Measurements from ENCODE around the gene CRYBG3.

CRYBG3 gene

GRCh38 chr3:97863775-97864174, 42.0 kb downstream of the CRYBG3 start:
- Mint-ChIP-seq H3K4me3 (no peak overlapping the region), H3K27ac (no peak overlapping the region), H3K9me3 (no peaks in the 10 kb centered on the region), H3K27me3 (no peaks in the 10 kb centered on the region), H3K4me1 (ENCODE audit: low read depth) (peaks cover 8% of the 10 kb centered on the region), H3K36me3 (ENCODE audit: low read depth) (peaks cover 4% of the 10 kb centered on the region)
- DNase-seq, result no peak

DNA sequence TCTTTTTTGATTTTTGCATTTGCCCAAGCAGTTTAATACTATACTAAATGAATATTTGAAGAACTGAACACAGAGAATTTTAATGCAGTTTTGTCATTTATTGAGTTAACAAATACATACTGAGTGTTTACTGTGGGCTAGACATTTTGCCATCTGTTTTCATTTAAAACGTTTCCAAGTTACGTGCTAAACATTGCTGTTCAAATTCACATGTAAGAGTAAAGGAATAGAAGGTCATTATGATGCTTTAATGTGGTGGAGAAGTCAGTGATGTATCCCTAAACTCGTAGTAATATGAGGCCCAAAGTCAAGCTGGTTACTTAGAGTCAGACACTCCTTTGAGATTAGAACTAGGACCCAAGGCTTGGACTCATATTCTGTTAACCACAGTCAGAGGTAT, 49.4 kb downstream of the CRYBG3 start:
- Mint-ChIP-seq H3K4me3 (no peak overlapping the region), H3K4me1 (ENCODE audit: low read depth) (peaks cover 35% of the 10 kb centered on the region), H3K27ac (peak overlapping the region; percentile 42), H3K9me3 (no peaks in the 10 kb centered on the region), H3K36me3 (ENCODE audit: low read depth) (peaks cover 3% of the 10 kb centered on the region), H3K27me3 (no peaks in the 10 kb centered on the region)
- DNase-seq, result no peak

DNA sequence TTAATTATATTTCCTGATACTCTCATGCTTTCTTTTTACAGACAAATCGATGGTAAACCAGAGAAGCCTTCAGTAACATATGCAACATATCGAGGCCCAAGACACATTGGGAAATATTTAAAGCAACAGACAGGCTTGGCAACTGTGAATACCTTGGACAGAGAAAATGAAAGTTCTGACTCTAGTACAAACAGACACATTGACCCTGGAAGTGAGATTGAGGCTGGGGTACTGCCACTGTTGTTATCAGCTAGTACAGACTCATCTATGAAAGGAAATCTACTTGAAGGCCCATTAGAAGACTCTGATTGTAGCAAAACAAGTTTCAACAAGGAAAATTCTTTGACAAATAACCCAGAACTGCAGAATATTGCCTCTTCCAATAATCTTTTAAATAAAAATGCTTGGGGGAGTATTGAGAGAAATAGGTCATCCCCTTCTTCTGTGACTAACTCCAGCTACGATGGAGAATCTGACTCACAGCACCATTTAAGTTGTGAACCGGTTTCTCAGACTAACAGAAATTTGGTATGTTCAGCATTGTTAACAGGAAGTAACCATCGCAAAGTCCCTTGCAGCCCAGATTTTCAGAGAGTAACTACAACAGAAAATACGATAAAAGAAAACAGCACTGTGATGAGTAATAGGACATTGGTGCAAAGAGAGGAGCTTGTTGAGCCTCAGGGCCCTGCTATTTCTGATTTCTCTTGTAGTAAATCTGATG, 50.2 kb downstream of the CRYBG3 start:
- H3K4me1 Mint-ChIP-seq (ENCODE audit: low read depth), result peaks cover 32% of the 10 kb centered on the region
- peaks cover 3% of the 10 kb centered on the region for H3K36me3 Mint-ChIP-seq (ENCODE audit: low read depth)
- DNase-seq, result no peak
- peak overlapping the region; percentile 35 for H3K4me3 Mint-ChIP-seq
- peak overlapping the region; percentile 91 for H3K27ac Mint-ChIP-seq
- no peaks in the 10 kb centered on the region for H3K27me3 Mint-ChIP-seq
- no peaks in the 10 kb centered on the region for H3K9me3 Mint-ChIP-seq

- H3K27ac Mint-ChIP-seq, result peak overlapping the region; percentile 91
- no peaks in the 10 kb centered on the region for H3K9me3 Mint-ChIP-seq
- DNase-seq, result no peak
- H3K4me1 Mint-ChIP-seq (ENCODE audit: low read depth), result peaks cover 28% of the 10 kb centered on the region
- H3K36me3 Mint-ChIP-seq (ENCODE audit: low read depth), result peaks cover 3% of the 10 kb centered on the region
- no peaks in the 10 kb centered on the region for H3K27me3 Mint-ChIP-seq
- peak overlapping the region; percentile 35 for H3K4me3 Mint-ChIP-seq
Measured at GRCh38 chr3:97872525-97873042, 50.8 kb downstream of the CRYBG3 start.

DNA sequence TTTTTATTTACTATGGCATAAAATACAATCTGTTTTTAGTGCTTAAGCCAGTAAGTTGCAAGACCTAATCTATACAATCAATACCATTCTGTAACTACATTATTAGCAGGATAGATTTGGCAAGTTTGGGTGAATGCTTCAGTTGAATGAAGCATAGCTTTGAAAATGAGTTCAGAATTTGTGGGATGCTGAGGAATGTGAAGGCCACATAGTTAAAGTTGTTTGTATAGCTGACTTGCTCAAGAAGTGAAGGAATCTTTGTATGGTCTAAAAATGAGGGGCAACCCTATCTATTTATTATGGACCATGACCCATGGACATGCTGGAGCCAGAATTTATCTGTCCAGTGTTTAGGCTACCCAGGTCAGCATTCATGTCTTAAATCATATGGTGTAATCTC, 58.5 kb downstream of the CRYBG3 start:
- Mint-ChIP-seq H3K9me3 (no peaks in the 10 kb centered on the region), H3K4me1 (ENCODE audit: low read depth) (peaks cover 17% of the 10 kb centered on the region), H3K4me3 (no peak overlapping the region), H3K36me3 (ENCODE audit: low read depth) (no peaks in the 10 kb centered on the region), H3K27me3 (no peaks in the 10 kb centered on the region), H3K27ac (no peak overlapping the region)
- DNase-seq, result no peak

- DNase-seq, result no peak
- Mint-ChIP-seq H3K4me3 (no peak overlapping the region), H3K27me3 (no peaks in the 10 kb centered on the region), H3K4me1 (ENCODE audit: low read depth) (peaks cover 17% of the 10 kb centered on the region), H3K9me3 (no peaks in the 10 kb centered on the region), H3K27ac (peak overlapping the region; percentile 27), H3K36me3 (ENCODE audit: low read depth) (peaks cover 18% of the 10 kb centered on the region)
Measured at GRCh38 chr3:97882975-97883598, 61.3 kb downstream of the CRYBG3 start.

DNA sequence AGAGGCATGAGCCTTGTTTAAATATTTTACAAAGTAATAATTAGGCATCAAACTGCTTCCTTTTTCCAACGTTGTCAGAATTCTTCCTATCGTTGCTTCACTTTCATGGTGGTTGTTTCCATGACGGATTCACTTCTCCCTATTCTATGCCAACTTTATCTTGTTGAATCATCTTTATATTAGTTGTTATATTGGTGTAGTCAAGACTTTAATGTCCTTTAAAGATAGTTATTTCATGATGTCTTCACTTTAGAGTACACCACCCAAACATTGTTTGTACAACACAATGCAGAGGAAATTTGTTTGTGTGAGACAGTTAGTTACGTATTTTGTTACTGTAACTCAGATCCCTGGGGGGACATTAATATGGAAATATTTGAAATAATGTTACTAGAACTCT, 61.9 kb downstream of the CRYBG3 start:
- H3K4me3 Mint-ChIP-seq, result no peak overlapping the region
- no peak overlapping the region for H3K27ac Mint-ChIP-seq
- H3K27me3 Mint-ChIP-seq, result no peaks in the 10 kb centered on the region
- no peak for DNase-seq
- peaks cover 17% of the 10 kb centered on the region for H3K4me1 Mint-ChIP-seq (ENCODE audit: low read depth)
- H3K9me3 Mint-ChIP-seq, result no peaks in the 10 kb centered on the region
- H3K36me3 Mint-ChIP-seq (ENCODE audit: low read depth), result peaks cover 25% of the 10 kb centered on the region

DNA sequence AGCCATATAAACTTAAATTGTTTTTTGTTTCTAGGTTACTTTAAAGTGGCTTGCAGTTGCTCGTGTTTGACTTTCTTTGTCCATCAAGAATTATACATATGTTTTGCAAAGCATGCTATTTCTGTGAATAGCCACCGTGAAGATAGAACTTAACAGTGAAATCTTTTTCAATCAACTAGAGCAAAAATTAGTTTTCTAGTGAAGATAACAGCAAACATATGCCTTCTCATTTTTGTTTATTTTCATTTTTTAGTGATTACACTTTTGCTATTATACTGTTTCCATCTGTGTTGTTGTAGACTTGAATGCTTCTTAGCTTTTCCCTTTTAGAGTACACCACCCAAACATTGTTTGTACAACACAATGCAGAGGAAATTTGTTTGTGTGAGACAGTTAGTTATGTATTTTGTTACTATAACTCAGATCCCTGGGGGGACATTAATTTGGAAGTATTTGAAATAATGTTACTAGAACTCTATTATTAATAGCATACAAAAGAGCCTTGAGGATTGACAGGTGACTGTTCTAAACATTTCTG, 62.8 kb downstream of the CRYBG3 start:
- peaks cover 15% of the 10 kb centered on the region for H3K4me1 Mint-ChIP-seq (ENCODE audit: low read depth)
- H3K36me3 Mint-ChIP-seq (ENCODE audit: low read depth), result peaks cover 26% of the 10 kb centered on the region
- no peak overlapping the region for H3K27ac Mint-ChIP-seq
- no peak overlapping the region for H3K4me3 Mint-ChIP-seq
- H3K9me3 Mint-ChIP-seq, result no peaks in the 10 kb centered on the region
- no peak for DNase-seq
- no peaks in the 10 kb centered on the region for H3K27me3 Mint-ChIP-seq

GRCh38 chr3:97885931-97886824, 64.4 kb downstream of the CRYBG3 start:
- H3K4me1 Mint-ChIP-seq (ENCODE audit: low read depth), result peaks cover 15% of the 10 kb centered on the region
- no peak for DNase-seq
- H3K27me3 Mint-ChIP-seq, result no peaks in the 10 kb centered on the region
- no peaks in the 10 kb centered on the region for H3K9me3 Mint-ChIP-seq
- no peak overlapping the region for H3K27ac Mint-ChIP-seq
- peaks cover 26% of the 10 kb centered on the region for H3K36me3 Mint-ChIP-seq (ENCODE audit: low read depth)
- no peak overlapping the region for H3K4me3 Mint-ChIP-seq

- Mint-ChIP-seq H3K27ac (no peak overlapping the region), H3K27me3 (no peaks in the 10 kb centered on the region), H3K9me3 (no peaks in the 10 kb centered on the region), H3K4me1 (ENCODE audit: low read depth) (no peaks in the 10 kb centered on the region), H3K36me3 (ENCODE audit: low read depth) (peaks cover 34% of the 10 kb centered on the region), H3K4me3 (no peak overlapping the region)
- DNase-seq, result no peak
Measured at GRCh38 chr3:97889814-97890213, 68.0 kb downstream of the CRYBG3 start.

DNA sequence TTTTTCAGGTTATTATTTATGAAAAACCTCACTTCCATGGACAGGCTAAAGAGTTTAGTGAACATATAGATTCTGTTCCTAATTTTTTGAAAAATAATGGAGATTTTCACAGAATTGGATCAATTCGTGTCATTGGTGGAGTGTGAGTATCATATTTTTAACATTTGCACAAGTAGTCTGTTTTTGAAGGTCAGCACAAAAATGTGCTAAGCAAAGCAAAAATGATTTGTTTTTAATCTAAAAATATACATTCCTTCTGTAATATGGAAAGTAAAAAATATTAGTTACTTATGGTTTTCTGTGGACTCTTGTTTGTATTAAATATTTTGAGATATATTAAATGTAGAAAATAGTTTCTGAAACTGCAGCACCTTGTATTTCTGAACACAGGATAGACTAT, 71.0 kb downstream of the CRYBG3 start:
- DNase-seq, result no peak
- no peaks in the 10 kb centered on the region for H3K4me1 Mint-ChIP-seq (ENCODE audit: low read depth)
- peaks cover 18% of the 10 kb centered on the region for H3K36me3 Mint-ChIP-seq (ENCODE audit: low read depth)
- H3K9me3 Mint-ChIP-seq, result no peaks in the 10 kb centered on the region
- no peaks in the 10 kb centered on the region for H3K27me3 Mint-ChIP-seq
- H3K27ac Mint-ChIP-seq, result no peak overlapping the region
- H3K4me3 Mint-ChIP-seq, result no peak overlapping the region

DNA sequence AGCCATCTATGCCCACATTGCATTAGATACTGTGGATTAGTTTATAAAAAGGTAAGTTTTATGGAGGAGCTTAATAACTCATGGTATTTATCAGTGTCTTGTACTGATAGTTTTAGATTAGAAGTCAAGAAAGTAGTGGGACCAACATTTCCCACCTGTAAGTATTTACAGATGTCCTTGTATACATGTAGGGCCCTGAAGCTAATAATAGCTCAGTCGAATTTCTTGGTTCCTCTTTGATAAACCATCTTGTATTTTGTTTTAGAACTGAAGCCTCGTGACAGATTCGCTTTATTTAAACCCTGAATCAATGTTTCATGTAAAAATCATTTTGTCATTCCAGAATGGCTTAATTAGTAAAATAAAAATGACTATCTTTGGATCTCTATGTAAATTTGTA, 73.4 kb downstream of the CRYBG3 start:
- no peaks in the 10 kb centered on the region for H3K9me3 Mint-ChIP-seq
- H3K36me3 Mint-ChIP-seq (ENCODE audit: low read depth), result peaks cover 11% of the 10 kb centered on the region
- H3K27ac Mint-ChIP-seq, result no peak overlapping the region
- no peaks in the 10 kb centered on the region for H3K4me1 Mint-ChIP-seq (ENCODE audit: low read depth)
- no peak for DNase-seq
- H3K27me3 Mint-ChIP-seq, result no peaks in the 10 kb centered on the region
- no peak overlapping the region for H3K4me3 Mint-ChIP-seq

DNA sequence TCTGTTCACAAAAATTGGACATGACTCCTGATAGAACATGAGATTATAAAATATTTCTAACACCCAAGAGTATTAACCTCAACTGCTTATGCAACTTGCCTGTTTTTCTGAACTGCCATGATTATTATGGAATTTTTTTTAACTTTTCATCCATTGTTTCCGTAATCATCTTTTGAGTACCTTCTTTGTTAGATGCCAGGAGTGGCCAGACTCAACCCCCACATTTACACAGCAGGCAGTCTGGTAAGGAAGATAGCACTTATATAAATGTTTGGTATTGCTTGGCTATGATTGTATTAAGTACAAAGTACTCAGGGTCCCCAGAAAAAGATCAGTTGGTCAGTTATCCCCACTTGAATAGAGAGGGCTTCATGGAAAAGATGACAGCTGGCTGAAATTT, 74.3 kb downstream of the CRYBG3 start:
- Mint-ChIP-seq H3K4me3 (no peak overlapping the region), H3K4me1 (ENCODE audit: low read depth) (peaks cover 1% of the 10 kb centered on the region), H3K27ac (no peak overlapping the region), H3K27me3 (no peaks in the 10 kb centered on the region), H3K36me3 (ENCODE audit: low read depth) (peaks cover 18% of the 10 kb centered on the region), H3K9me3 (no peaks in the 10 kb centered on the region)
- DNase-seq, result no peak

DNA sequence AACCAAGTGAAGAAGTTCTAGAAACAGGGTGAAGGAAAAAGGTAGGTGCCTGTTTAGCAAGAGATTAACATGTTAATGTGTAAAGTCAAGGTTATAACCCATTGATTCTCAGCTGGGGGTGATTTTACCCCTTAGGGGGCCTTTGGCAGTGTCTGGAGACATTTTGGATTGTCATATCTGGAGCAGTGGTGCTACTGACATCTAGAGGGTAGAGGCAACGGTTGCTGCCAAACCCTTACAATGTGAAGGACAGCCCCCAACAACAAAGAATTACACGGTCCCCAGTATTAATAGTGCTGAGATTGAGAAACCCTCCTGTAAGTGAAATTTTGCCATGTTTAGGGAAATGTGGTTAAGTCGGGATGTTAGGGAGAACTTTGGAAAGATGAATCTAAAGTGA, 74.7 kb downstream of the CRYBG3 start:
- H3K27ac Mint-ChIP-seq, result no peak overlapping the region
- no peak overlapping the region for H3K4me3 Mint-ChIP-seq
- no peaks in the 10 kb centered on the region for H3K9me3 Mint-ChIP-seq
- no peaks in the 10 kb centered on the region for H3K27me3 Mint-ChIP-seq
- H3K4me1 Mint-ChIP-seq (ENCODE audit: low read depth), result peaks cover 4% of the 10 kb centered on the region
- no peak for DNase-seq
- peaks cover 18% of the 10 kb centered on the region for H3K36me3 Mint-ChIP-seq (ENCODE audit: low read depth)
